T-helper 1 cell treated with Interleukin-12 subunit alpha and Interleukin-12 subunit beta and Interleukin-4 antibody, amounts not matched to agents 30 ng/mL and 1 ng/mL, for 36 hours (primary cell): ENCODE measurements around the gene ZNF784. TPM values are rescaled to one million over a fixed set of nuclear protein-coding genes. Genes with fewer than 3 reads are reported as not detected.
"Not testable (repeated sequence)": the region's sequence is repeated elsewhere in the genome, so short reads cannot be mapped to it uniquely, and the experiment has no call there.

Experiments
- intact Hi-C: fragments of 100-400 bp; cut with micrococcal nuclease; formaldehyde crosslinking; loops from one replicate; pipeline ENCODE4 v1.15.1; 2024
- total RNA-seq: library from RNA; stranded (reverse); gene quantifications from 2 replicates; pipeline ENCODE4 v1.2.3, GENCODE V29; 2022

ZNF784 gene
- total RNA-seq, 1 donor from 2014 or later = 4.7 TPM

- intact Hi-C loops = no loop called here
Observed at GRCh38 chr19:55590617-55591016, 33.7 kb downstream of the ZNF784 start.

- intact Hi-C loops = no loop called here
Observed at GRCh38 chr19:55590109-55590508, 34.3 kb downstream of the ZNF784 start.

- intact Hi-C loops = no loop called here
Observed at GRCh38 chr19:55588738-55589137, 35.6 kb downstream of the ZNF784 start.

- intact Hi-C loops = loop anchor here (1.0 kb wide), 5 partner anchors 12 to 111 kb away; partner anchors contain the start of genes FIZ1, ZNF628, ZNF784 and ZNF865
Observed at GRCh38 chr19:55586976-55587668, 37.2 kb downstream of the ZNF784 start.

- intact Hi-C loops = no loop called here
Observed at GRCh38 chr19:55585658-55586339, 38.6 kb downstream of the ZNF784 start.

GRCh38 chr19:55584871-55585270 lies 39.5 kb downstream of the ZNF784 start:
- intact Hi-C loops = no loop called here

- intact Hi-C loops = not testable (repeated sequence)
Observed at GRCh38 chr19:55583897-55584296, 40.5 kb downstream of the ZNF784 start.

GRCh38 chr19:55582284-55582683 lies 42.1 kb downstream of the ZNF784 start:
- intact Hi-C loops = not testable (repeated sequence)

GRCh38 chr19:55581823-55582223 lies 42.5 kb downstream of the ZNF784 start:
- intact Hi-C loops = loop anchor here (2.0 kb wide), 2 partner anchors 53 to 1117 kb away; no protein-coding TSS in a partner anchor

- intact Hi-C loops = loop anchor here (2.0 kb wide), 2 partner anchors 54 to 1116 kb away; no protein-coding TSS in a partner anchor
Observed at GRCh38 chr19:55581145-55581822, 43.1 kb downstream of the ZNF784 start.

GRCh38 chr19:55580628-55581144 lies 43.7 kb downstream of the ZNF784 start, which contains the start of gene ZNF579:
Gene ZNF579, minus strand, starts transcription at chr19:55580848. Its CDS starts 1,209 bp downstream, at chr19:55579639.
- intact Hi-C loops = loop anchor here (1.0 to 2.0 kb wide), 4 partner anchors 19 to 1116 kb away; partner anchors contain the start of genes FIZ1 and ZNF865

- intact Hi-C loops = loop anchor here (1.0 to 2.0 kb wide), 4 partner anchors 19 to 1115 kb away; partner anchors contain the start of genes FIZ1 and ZNF865
Observed at GRCh38 chr19:55579766-55580621, 44.4 kb downstream of the ZNF784 start.

- intact Hi-C loops = no loop called here
Observed at GRCh38 chr19:55578761-55579747, 45.3 kb downstream of the ZNF784 start.

- intact Hi-C loops = no loop called here
Observed at GRCh38 chr19:55578031-55578760, 46.2 kb downstream of the ZNF784 start.

- intact Hi-C loops = no loop called here
Observed at GRCh38 chr19:55576746-55577145, 47.6 kb downstream of the ZNF784 start.

- intact Hi-C loops = not testable (repeated sequence)
Observed at GRCh38 chr19:55573929-55574328, 50.4 kb downstream of the ZNF784 start.
